HFFc6 (cell line): Measurements from ENCODE around the gene RNF152. TPM values are rescaled to one million over a fixed set of nuclear protein-coding genes. Genes with fewer than 3 reads are reported as not detected.

Experiments used
- DNase-seq: peaks from one replicate; pipeline ENCODE4 v3.0.0-alpha.2; 2018
- H3K27ac Mint-ChIP-seq: 2 replicates; pipeline ENCODE4 v1.8.0; 2020; ENCODE audit warnings: mild to moderate bottlenecking, mixed read lengths
- H3K27me3 Mint-ChIP-seq: 2 replicates; pipeline ENCODE4 v1.8.0; 2021; ENCODE audit warnings: mild to moderate bottlenecking, moderate library complexity, mixed read lengths; ENCODE audit not compliant: insufficient read depth
- H3K36me3 Mint-ChIP-seq: 2 replicates; pipeline ENCODE4 v1.8.0; 2021; ENCODE audit warnings: low read depth, mixed read lengths
- H3K4me1 Mint-ChIP-seq: 2 replicates; pipeline ENCODE4 v1.8.0; 2020; ENCODE audit warnings: low read depth, mixed read lengths
- H3K4me3 Mint-ChIP-seq: 2 replicates; pipeline ENCODE4 v1.8.0; 2020; ENCODE audit warnings: mild to moderate bottlenecking, moderate library complexity, mixed read lengths
- H3K9me3 Mint-ChIP-seq: 2 replicates; pipeline ENCODE4 v1.8.0; 2020; ENCODE audit warnings: mild to moderate bottlenecking, mixed read lengths
- CTCF ChIP-seq: fragments of 200-600 bp; sonication (generic); IDR thresholded peaks from 2 replicates; pipeline ENCODE4 v1.5.0; 2021; ENCODE audit warnings: antibody characterized with exemption, mild to moderate bottlenecking
- total RNA-seq, 6 experiments: library from RNA; stranded (reverse); fragmentation: NEBNext Ultra II Directional; extraction: Animal tissue kit (Norgen Biotek cat#: 25700); gene quantifications; 2 replicates in 1 of 6; 3 replicates in 5 of 6; pipeline ENCODE4 v1.2.3, GENCODE V29; 2021

RNF152 gene
- total RNA-seq, 6 experiments from 2014 or later: 44.3 to 68.4 (median 50.2) TPM

- Mint-ChIP-seq H3K9me3 (no peaks in the 10 kb centered on the region), H3K36me3 (0 out of 2 replicates have a peak, but pooled peaks cover 4% of the 10 kb centered on the region), H3K4me1 (peaks cover 61% of the 10 kb centered on the region), H3K4me3 (no peak overlapping the region), H3K27me3 (no peaks in the 10 kb centered on the region; the same call in 1 of the 2 replicates), H3K27ac (no peak overlapping the region)
- DNase-seq: no peak
- TF ChIP-seq CTCF: no peak
Observed at GRCh38 chr18:61917818-61918217, 25.0 kb upstream of the RNF152 start.

GRCh38 chr18:61912476-61912875 is 19.7 kb upstream of the RNF152 start:
- peaks cover 31% of the 10 kb centered on the region for H3K4me1 Mint-ChIP-seq
- peaks cover 1% of the 10 kb centered on the region; the same call in 1 of the 2 replicates for H3K27me3 Mint-ChIP-seq
- no peaks in the 10 kb centered on the region for H3K9me3 Mint-ChIP-seq
- no peaks in the 10 kb centered on the region for H3K36me3 Mint-ChIP-seq
- TF ChIP-seq CTCF: no peak
- no peak overlapping the region for H3K27ac Mint-ChIP-seq
- no peak for DNase-seq
- no peak overlapping the region for H3K4me3 Mint-ChIP-seq

DNA sequence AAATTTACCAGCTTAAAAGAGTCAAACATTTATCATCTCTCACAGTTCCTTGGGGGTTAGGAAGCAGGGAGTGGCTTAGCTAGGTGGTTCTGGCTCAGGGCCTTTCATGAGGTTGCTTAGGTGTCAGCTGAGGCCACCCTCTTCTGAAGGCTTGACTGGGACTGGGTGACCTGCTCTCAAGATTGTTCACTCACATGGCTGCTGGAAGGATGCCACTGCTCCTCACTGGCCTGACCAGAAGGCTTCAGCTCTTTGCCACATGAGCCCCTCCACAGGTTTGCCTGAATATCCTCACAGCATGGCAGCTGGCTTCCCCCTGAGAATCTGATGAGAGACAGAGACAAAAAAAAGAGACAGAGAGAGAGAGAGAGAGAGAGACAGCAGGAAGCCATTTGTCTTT is 17.3 kb upstream of the RNF152 start:
- no peak for TF ChIP-seq CTCF
- no peak for DNase-seq
- H3K9me3 Mint-ChIP-seq: no peaks in the 10 kb centered on the region
- peaks cover 8% of the 10 kb centered on the region for H3K4me1 Mint-ChIP-seq
- H3K4me3 Mint-ChIP-seq: no peak overlapping the region
- H3K27me3 Mint-ChIP-seq: peaks cover 1% of the 10 kb centered on the region; the same call in 1 of the 2 replicates
- H3K27ac Mint-ChIP-seq: no peak overlapping the region
- no peaks in the 10 kb centered on the region for H3K36me3 Mint-ChIP-seq

DNA sequence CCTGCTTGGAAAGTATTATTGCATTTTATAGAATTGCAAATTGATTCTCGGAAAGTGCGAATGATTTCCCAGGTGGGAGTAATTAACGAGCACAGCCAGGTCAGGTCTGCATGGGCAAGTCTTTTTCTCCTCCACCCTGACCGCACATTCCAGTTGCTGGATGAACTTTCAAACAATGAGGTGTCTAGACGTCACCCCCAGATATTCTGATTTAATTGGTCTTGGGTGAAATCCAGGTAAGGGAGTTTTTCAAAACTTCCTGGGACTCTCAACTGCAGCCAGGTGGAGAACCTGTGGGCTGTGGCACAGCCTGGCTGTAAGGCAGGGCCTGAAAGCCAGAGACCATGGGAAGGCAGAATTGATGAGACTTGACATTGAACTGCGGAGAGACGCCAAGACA is 15.9 kb upstream of the RNF152 start:
- no peaks in the 10 kb centered on the region for H3K36me3 Mint-ChIP-seq
- TF ChIP-seq CTCF: no peak
- no peaks in the 10 kb centered on the region for H3K4me1 Mint-ChIP-seq
- H3K27ac Mint-ChIP-seq: no peak overlapping the region
- H3K9me3 Mint-ChIP-seq: no peaks in the 10 kb centered on the region
- H3K27me3 Mint-ChIP-seq: peaks cover 1% of the 10 kb centered on the region; the same call in 1 of the 2 replicates
- DNase-seq: no peak
- no peak overlapping the region for H3K4me3 Mint-ChIP-seq

- peaks cover 33% of the 10 kb centered on the region for H3K4me1 Mint-ChIP-seq
- H3K27ac Mint-ChIP-seq: no peak overlapping the region
- TF ChIP-seq CTCF: peak; percentile 95
- no peaks in the 10 kb centered on the region for H3K9me3 Mint-ChIP-seq
- H3K4me3 Mint-ChIP-seq: no peak overlapping the region
- no peak for DNase-seq
- H3K27me3 Mint-ChIP-seq: peaks cover 1% of the 10 kb centered on the region
- H3K36me3 Mint-ChIP-seq: no peaks in the 10 kb centered on the region
Observed at GRCh38 chr18:61901323-61901986, 8.6 kb upstream of the RNF152 start.
